K562 (cell line): Measurements from ENCODE around the gene ILK. TPM values are rescaled to one million over a fixed set of nuclear protein-coding genes. Genes with fewer than 3 reads are reported as not detected.

Experiments used
- ATAC-seq: fragments of 200-7000 bp; cut with Tn5 transposase; 3 replicates; pipeline ENCODE4 v1.9.1; 2020; ENCODE audit warnings: moderate library complexity
- BruUV-seq: library from RNA; stranded (reverse); fragments of 400-500 nt; replicated peaks from 2 replicates; lab custom pipeline; 2021; lab: Mats Ljungman, UMichigan
- CTCF ChIA-PET: fragments of 300-600 bp; formaldehyde crosslinking; extraction: SDS; loops from one replicate; lab custom pipeline; 2021; ENCODE audit warnings: low intra/inter-chr PET ratio; lab: Yijun Ruan, JAX
- POLR2A ChIA-PET: fragments of 300-600, 350-650 bp; sonication (Branson Sonifier 250); formaldehyde crosslinking; extraction: SDS; loops from one replicate; lab custom pipeline; 2021; ENCODE audit warnings: antibody characterized with exemption, inconsistent platforms; lab: Yijun Ruan, JAX
- DNase-seq, 4 experiments: peaks; one replicate each; pipeline versions ENCODE4 v3.0.0 to v3.0.0-alpha.2; 2011 to 2018; ENCODE audit warnings: low spot score in 3 of 4, mixed read lengths in 3 of 4; ENCODE audit errors: extremely low read depth in 1 of 4
- FAIRE-seq: peaks from 2 replicates; lab custom pipeline; 2011; peaks lifted over from hg19 to GRCh38; lab: Jason Lieb, UNC
- H2AFZ ChIP-seq: 2 replicates; pipeline ENCODE4 v1.6.0; 2011; ENCODE audit warnings: low read depth, low read length, control low read depth, inconsistent platforms
- H3K27ac ChIP-seq: fragments of 200-600 bp; 3 replicates; pipeline ENCODE4 v1.8.0; 2011; ENCODE audit warnings: low read depth, mild to moderate bottlenecking, control low read depth, inconsistent platforms, low read length, moderate library complexity, mixed read lengths; ENCODE audit errors: extremely low read depth
- H3K27me3 ChIP-seq, 2 experiments: fragments of 300-600 bp in 1 of 2; 2 replicates in 1 of 2; 3 replicates in 1 of 2; pipeline versions ENCODE4 v1.6.0 to v1.8.0; 2011; ENCODE audit warnings: inconsistent platforms in 2 of 2, low read length in 2 of 2, mild to moderate bottlenecking in 1 of 2, mixed read lengths in 1 of 2, moderate library complexity in 1 of 2; ENCODE audit not compliant: control insufficient read depth in 2 of 2, insufficient read depth in 2 of 2
- H3K36me3 ChIP-seq: fragments of 300-600 bp; 3 replicates; pipeline ENCODE4 v1.8.0; 2011; ENCODE audit warnings: mild to moderate bottlenecking, low read length, inconsistent platforms; ENCODE audit not compliant: control insufficient read depth, insufficient read depth
- H3K4me1 ChIP-seq, 2 experiments: fragments of 200-600 bp in 1 of 2; replicated peaks in 1 of 2; 2 replicates in 1 of 2; 3 replicates in 1 of 2; pipeline versions ENCODE4 v1.5.1 to v1.8.0; 2011; ENCODE audit warnings: inconsistent platforms in 2 of 2, low read length in 2 of 2, mild to moderate bottlenecking in 1 of 2, mixed read lengths in 1 of 2, moderate library complexity in 1 of 2; ENCODE audit not compliant: control insufficient read depth in 2 of 2, insufficient read depth in 2 of 2
- H3K4me2 ChIP-seq: 2 replicates; pipeline ENCODE4 v1.6.1; 2011; ENCODE audit warnings: low read length, control low read depth, inconsistent platforms, mixed read lengths; ENCODE audit not compliant: insufficient read depth
- H3K4me3 ChIP-seq: fragments of 200-600 bp; sonication (generic), shearing (Covaris generic); 2 replicates; pipeline ENCODE4 v1.5.1; 2016; ENCODE audit warnings: control low read depth, inconsistent platforms
- H3K79me2 ChIP-seq: fragments of 200-600 bp; 3 replicates; pipeline ENCODE4 v1.8.0; 2011; ENCODE audit warnings: low read length, inconsistent platforms; ENCODE audit not compliant: control insufficient read depth, insufficient read depth
- H3K9ac ChIP-seq, 2 experiments: 2 replicates each; pipeline versions ENCODE4 v1.6.0 to v1.6.1; 2011; ENCODE audit warnings: low read depth in 2 of 2, low read length in 2 of 2, control low read depth in 1 of 2, inconsistent platforms in 1 of 2, mild to moderate bottlenecking in 1 of 2, mixed read lengths in 1 of 2; ENCODE audit not compliant: insufficient read depth in 1 of 2
- H3K9me1 ChIP-seq: one replicate; pipeline ENCODE4 v1.6.0; 2011; ENCODE audit warnings: inconsistent platforms, mild to moderate bottlenecking, low read length, moderate library complexity; ENCODE audit not compliant: control insufficient read depth, insufficient read depth
- H3K9me3 ChIP-seq: replicated peaks from 2 replicates; pipeline ENCODE4 v1.5.1; 2011; ENCODE audit warnings: low read depth, low read length, inconsistent platforms; ENCODE audit not compliant: control insufficient read depth, insufficient read depth
- H4K20me1 ChIP-seq: replicated peaks from 2 replicates; pipeline ENCODE4 v1.6.1; 2011; ENCODE audit warnings: low read length, inconsistent platforms, mixed read lengths; ENCODE audit not compliant: control insufficient read depth, insufficient read depth
- NR2C1 ChIP-seq, 2 experiments: fragments of 450-650 bp; IDR thresholded peaks; 2 replicates each; pipeline ENCODE4 v1.6.1; 2017; ENCODE audit warnings: mild to moderate bottlenecking in 2 of 2, antibody characterized with exemption in 1 of 2, inconsistent platforms in 1 of 2, missing compliant biosample characterization in 1 of 2, missing genetic modification characterization in 1 of 2
- WGBS: fragments of 100-300 bp; shearing (Covaris generic); methylation state at CpG from one replicate; pipeline ENCODE4 v1.1.6; 2016; ENCODE audit warnings: low coverage, mixed read lengths; ENCODE audit not compliant: insufficient coverage; ENCODE audit errors: missing lambda C conversion rate; 5-methylcytosine and 5-hydroxymethylcytosine counted together
- in situ Hi-C: fragments of 300-500 bp; cut with MboI; formaldehyde crosslinking; loops from 4 replicates; pipeline ENCODE4 v1.15.0; 2018; ENCODE audit warnings: inconsistent platforms, mixed read lengths
- intact Hi-C: fragments of 100-400 bp; cut with micrococcal nuclease; formaldehyde crosslinking; loops from 2 replicates; pipeline ENCODE4 v1.14.2; 2022
- polyA plus RNA-seq, 8 experiments: library from polyadenylated mRNA; depleted of rRNA in 4 of 8; stranded (reverse) in 5 of 8; unstranded in 3 of 8; fragments of >200 nt; fragmentation: Nextera tagmentation in 2 of 8; fragmentation: Illumina TruSeq in 1 of 8; extraction: Ambion mirVana in 2 of 8; extraction: Trizol in 1 of 8; gene quantifications; 2 replicates each; pipeline versions ENCODE4 v1.2.1 to v1.2.3, GENCODE V29; 2011 to 2014; ENCODE audit warnings: inconsistent platforms in 1 of 8, missing spikeins in 1 of 8
- total RNA-seq, 7 experiments: library from RNA; depleted of rRNA in 6 of 7; stranded (reverse); fragments of >200 nt in 6 of 7; fragmentation: Illumina TruSeq in 2 of 7; extraction: Trizol in 2 of 7; gene quantifications; 2 replicates each; pipeline versions ENCODE4 v1.2.1 to v1.2.3, GENCODE V29; 2011 to 2021; ENCODE audit warnings: low replicate concordance in 1 of 7
- TF ChIP-seq, protein P1 (sequence below): sonication (generic); formaldehyde crosslinking; IDR thresholded peaks from 2 replicates; pipeline ENCODE4 v1.8.0; 2023; ENCODE audit warnings: missing genetic modification reagents, mild to moderate bottlenecking, borderline replicate concordance

The ILK gene
- total and polyA plus RNA-seq, 9 of the 15 experiments (the other 6 are each of a cell fraction or from before 2014, with no cell fraction given): 43.3 to 95.9 (median 58.9) TPM

GRCh38 chr11:6615882-6616585, 12.5 kb downstream of the ILK start:
- no peaks in the 10 kb centered on the region for H4K20me1 ChIP-seq

More at GRCh38 chr11:6615882-6616585, 12.5 kb downstream of the ILK start:
- Histone ChIP-seq H3K4me3 (no peak overlapping the region), H3K9me3 (no peaks in the 10 kb centered on the region), H3K4me1 (peaks cover 17 to 22% of the 10 kb centered on the region in 2 experiments), H3K9ac (no peak overlapping the region), H3K9me1 (no peaks in the 10 kb centered on the region), H2AFZ (no peak overlapping the region), H3K79me2 (peaks cover 20% of the 10 kb centered on the region), H3K27me3 (no peaks in the 10 kb centered on the region), H3K4me2 (no peak overlapping the region), H3K36me3 (peaks cover 26% of the 10 kb centered on the region), H3K27ac (no peak overlapping the region)
- FAIRE-seq (no peak), DNase-seq (no peak), ATAC-seq (no peak)
- in situ Hi-C loops (no loop called here), intact Hi-C loops (loop anchor here (5.0 kb wide), 1 partner anchor 84 kb away; no protein-coding TSS in a partner anchor)
- CTCF ChIA-PET: no interaction called here
- TF ChIP-seq, protein P1, sequence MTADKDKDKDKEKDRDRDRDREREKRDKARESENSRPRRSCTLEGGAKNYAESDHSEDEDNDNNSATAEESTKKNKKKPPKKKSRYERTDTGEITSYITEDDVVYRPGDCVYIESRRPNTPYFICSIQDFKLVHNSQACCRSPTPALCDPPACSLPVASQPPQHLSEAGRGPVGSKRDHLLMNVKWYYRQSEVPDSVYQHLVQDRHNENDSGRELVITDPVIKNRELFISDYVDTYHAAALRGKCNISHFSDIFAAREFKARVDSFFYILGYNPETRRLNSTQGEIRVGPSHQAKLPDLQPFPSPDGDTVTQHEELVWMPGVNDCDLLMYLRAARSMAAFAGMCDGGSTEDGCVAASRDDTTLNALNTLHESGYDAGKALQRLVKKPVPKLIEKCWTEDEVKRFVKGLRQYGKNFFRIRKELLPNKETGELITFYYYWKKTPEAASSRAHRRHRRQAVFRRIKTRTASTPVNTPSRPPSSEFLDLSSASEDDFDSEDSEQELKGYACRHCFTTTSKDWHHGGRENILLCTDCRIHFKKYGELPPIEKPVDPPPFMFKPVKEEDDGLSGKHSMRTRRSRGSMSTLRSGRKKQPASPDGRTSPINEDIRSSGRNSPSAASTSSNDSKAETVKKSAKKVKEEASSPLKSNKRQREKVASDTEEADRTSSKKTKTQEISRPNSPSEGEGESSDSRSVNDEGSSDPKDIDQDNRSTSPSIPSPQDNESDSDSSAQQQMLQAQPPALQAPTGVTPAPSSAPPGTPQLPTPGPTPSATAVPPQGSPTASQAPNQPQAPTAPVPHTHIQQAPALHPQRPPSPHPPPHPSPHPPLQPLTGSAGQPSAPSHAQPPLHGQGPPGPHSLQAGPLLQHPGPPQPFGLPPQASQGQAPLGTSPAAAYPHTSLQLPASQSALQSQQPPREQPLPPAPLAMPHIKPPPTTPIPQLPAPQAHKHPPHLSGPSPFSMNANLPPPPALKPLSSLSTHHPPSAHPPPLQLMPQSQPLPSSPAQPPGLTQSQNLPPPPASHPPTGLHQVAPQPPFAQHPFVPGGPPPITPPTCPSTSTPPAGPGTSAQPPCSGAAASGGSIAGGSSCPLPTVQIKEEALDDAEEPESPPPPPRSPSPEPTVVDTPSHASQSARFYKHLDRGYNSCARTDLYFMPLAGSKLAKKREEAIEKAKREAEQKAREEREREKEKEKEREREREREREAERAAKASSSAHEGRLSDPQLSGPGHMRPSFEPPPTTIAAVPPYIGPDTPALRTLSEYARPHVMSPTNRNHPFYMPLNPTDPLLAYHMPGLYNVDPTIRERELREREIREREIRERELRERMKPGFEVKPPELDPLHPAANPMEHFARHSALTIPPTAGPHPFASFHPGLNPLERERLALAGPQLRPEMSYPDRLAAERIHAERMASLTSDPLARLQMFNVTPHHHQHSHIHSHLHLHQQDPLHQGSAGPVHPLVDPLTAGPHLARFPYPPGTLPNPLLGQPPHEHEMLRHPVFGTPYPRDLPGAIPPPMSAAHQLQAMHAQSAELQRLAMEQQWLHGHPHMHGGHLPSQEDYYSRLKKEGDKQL (CRISPR knock-in tag): no peak
- TF ChIP-seq NR2C1 (IDR thresholded peaks at IDR 0.05): no peak
- peak; percentile 48; the same call in 1 of the 2 replicates for TF ChIP-seq NR2C1 (tag; IDR thresholded peaks at IDR 0.05)
- POLR2A ChIA-PET: interaction anchor here (0.8 to 1.1 kb wide), 2 partner anchors 9 to 85 kb away, joined by 4 to 6 read pairs; no protein-coding TSS in a partner anchor
- 75% methylated on average over 9 of the region's 9 CpGs for whole genome bisulfite sequencing
- no TSS peak for BruUV-seq
